Measurements from ENCODE around the gene PACSIN3. TPM values are rescaled to one million over a fixed set of nuclear protein-coding genes. Genes with fewer than 3 reads are reported as not detected.

The PACSIN3 gene
- total and polyA plus RNA-seq, 2 of the 13 experiments (the other 11 are each of a cell fraction or from before 2014, with no cell fraction given): 47.9 to 93.3 TPM

- TF ChIP-seq ATF3 (CRISPR knock-in tag; IDR thresholded peaks at IDR 0.05): no peak
- TF ChIP-seq NONO (IDR thresholded peaks at IDR 0.05): no peak
- TF ChIP-seq NONO (CRISPR knock-in tag; conservative IDR thresholded peaks at IDR 0.05): no peak
- TF ChIP-seq YEATS2 (CRISPR knock-in tag; IDR thresholded peaks at IDR 0.05; ENCODE audit: borderline replicate concordance): no peak
- peak; percentile 8; the same call in 1 of the 2 replicates for TF ChIP-seq ZNF574 (CRISPR knock-in tag; IDR thresholded peaks at IDR 0.05)
- no peak for TF ChIP-seq ZNF33A (CRISPR knock-in tag; IDR thresholded peaks at IDR 0.05; ENCODE audit: borderline replicate concordance)
- TF ChIP-seq FOSL1 (CRISPR knock-in tag; IDR thresholded peaks at IDR 0.05; ENCODE audit: borderline replicate concordance): no peak
- TF ChIP-seq ZFX (CRISPR knock-in tag; IDR thresholded peaks at IDR 0.05; ENCODE audit: low read depth): peak; percentile 4; the same call in 1 of the 2 replicates
- TF ChIP-seq ZNF607 (CRISPR knock-in tag; IDR thresholded peaks at IDR 0.05; ENCODE audit: borderline replicate concordance): 0 out of 2 replicates have a peak, but pooled peaks have one; percentile 42
- no peak for TF ChIP-seq FOXP4 (CRISPR knock-in tag; IDR thresholded peaks at IDR 0.05)
- no peak for TF ChIP-seq KIAA2018 (CRISPR knock-in tag; IDR thresholded peaks at IDR 0.05; ENCODE audit: borderline replicate concordance)
- no peak for TF ChIP-seq IKZF1 (IDR thresholded peaks at IDR 0.05)
- 0 out of 2 replicates have a peak, but pooled peaks have one; percentile 4 for TF ChIP-seq ZBTB1 (CRISPR knock-in tag; IDR thresholded peaks at IDR 0.05; ENCODE audit: borderline replicate concordance)
- no peak for TF ChIP-seq ZNF432 (CRISPR knock-in tag; IDR thresholded peaks at IDR 0.05; ENCODE audit: borderline replicate concordance)
- no peak for TF ChIP-seq TEAD2 (CRISPR knock-in tag; IDR thresholded peaks at IDR 0.05)
- no peak for TF ChIP-seq NFYB (CRISPR knock-in tag; IDR thresholded peaks at IDR 0.05)
Observed at GRCh38 chr11:47186076-47186699, at the start of gene PACSIN3 (continued).
